ENCODE measurements around the gene PSMC4. TPM values are rescaled to one million over a fixed set of nuclear protein-coding genes. Genes with fewer than 3 reads are reported as not detected.

The PSMC4 gene
- 177 and 182 TPM in 2 replicates for total RNA-seq (2014; rRNA removed)
- polyA plus RNA-seq (2012), result 134 TPM

DNA sequence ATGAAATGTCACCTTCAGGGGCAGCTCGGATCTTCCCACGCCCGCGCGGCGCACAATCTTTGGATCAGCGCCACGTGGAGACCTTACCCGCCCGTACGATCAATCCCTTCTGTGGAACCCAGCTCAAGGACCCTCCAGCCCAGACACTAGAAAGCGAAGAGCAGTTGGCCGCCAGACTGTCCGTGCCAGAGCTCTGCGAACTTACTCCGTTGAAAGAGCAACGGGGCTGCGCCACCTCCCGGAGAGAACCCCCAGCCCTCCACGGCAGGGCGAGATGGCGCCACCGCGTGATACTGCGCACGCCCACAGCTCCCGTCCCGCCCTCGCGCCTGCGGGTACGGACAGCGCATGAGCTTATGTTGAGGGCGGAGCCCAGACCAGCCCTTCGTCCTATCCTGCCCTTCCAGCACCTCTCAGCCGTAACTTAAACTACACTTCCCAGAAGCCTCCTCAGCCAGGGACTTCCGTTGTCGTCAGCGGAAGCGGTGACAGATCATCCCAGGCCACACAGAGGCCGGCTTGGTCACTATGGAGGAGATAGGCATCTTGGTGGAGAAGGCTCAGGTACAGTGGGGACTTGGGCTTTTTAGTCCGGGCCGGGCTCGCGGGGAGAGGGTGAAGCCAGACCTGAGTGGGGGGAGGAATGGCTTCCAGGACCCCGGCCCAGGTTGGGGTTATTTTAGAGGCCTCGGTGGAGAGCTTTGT lies at the start of gene PSMC4:
PSMC4 (plus strand) TSS at position 491 of the 705 bp plus-strand sequence; CDS start at position 529, 38 bp downstream.
- peak; percentile 98 for DNase-seq (ENCODE audit: low read depth)

DNA sequence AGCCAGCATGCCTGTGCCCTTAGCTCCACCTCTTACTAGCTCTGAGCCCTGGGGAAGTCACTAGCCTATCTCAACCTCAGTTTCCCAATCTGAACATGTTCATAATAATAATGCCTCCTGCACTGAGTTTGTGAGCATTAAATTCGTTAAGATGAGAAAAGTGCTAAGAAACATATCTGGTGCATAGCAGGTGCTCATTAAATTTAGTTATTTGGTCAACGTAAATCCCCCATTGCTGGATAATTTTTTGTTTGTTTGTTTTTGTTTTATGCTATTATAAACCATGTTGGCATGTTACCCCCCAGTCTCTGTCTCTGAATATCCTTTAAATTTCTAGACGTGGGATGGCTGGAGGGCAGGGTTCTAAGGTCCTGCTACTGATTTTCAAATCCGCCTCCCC lies 47.1 kb upstream of the PSMC4 start:
- DNase-seq (ENCODE audit: low read depth), result no peak

DNA sequence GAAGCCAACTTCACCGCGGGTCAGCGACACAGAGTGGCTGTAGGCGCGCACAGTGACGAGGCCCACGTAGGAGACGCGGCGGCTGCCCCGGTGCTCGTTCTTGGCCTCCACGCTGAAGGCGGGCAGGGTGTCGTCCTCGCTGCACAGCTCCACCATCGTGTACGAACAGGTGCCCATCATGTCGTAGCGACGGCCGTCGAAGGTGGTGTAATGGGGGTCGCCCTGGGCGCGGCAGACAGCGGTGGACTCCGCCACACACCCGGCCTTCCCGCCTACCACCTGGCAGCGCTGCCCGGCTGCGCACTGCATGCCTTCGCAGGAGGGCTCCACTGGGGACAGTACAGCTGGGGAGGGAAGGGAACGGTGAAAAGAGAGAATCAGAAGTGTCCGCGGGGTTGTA lies 46.6 kb upstream of the PSMC4 start:
- DNase-seq (ENCODE audit: low read depth), result no peak

DNA sequence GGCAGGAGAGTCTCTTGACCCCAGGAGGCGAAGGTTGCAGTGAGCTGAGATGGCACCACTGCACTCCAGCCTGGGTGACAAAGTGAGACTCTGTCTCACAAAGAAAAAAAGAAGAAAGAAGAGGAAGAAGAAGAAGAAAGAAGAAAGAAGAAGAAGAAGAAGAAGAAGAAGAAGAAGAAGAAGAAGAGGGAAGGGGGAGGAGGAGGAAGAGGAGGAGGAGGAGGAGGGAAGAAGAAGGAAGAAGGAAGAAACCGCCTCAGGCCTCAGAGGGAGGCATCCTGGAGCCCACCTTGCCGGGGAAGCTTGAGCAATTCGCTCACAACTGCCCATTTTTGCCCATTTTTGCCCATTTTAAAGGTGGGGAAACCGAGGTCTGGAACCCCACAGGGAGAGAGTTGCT lies 46.0 kb upstream of the PSMC4 start:
- no peak for DNase-seq (ENCODE audit: low read depth)

DNA sequence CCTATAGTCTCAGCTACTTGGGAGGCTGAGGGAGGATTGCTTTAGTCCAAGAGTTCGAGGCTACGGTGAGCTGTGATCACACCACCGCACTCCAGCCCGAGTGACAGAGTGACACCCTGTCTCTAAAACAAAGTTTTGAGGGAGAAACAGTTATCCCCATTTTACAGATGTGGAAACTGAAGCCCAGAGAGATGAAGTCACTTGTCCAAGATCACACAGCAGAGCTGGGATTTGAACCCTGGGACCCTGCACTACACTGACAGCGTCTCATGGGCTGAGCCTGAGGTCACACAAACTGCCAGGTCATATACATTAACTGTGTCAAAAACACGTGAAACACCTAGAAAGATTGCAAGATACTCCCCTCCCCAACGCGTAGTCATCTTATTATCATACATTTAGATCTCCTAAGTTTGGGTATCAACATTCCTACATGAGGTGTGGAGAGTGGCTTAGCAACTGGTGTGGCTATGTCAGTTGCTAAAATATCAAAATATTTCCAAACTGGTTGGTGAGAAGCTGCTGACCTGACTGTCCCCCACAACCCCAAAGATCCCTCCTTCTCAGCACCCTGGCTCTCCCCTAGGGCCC lies 44.7 kb upstream of the PSMC4 start:
- DNase-seq (ENCODE audit: low read depth), result no peak

DNA sequence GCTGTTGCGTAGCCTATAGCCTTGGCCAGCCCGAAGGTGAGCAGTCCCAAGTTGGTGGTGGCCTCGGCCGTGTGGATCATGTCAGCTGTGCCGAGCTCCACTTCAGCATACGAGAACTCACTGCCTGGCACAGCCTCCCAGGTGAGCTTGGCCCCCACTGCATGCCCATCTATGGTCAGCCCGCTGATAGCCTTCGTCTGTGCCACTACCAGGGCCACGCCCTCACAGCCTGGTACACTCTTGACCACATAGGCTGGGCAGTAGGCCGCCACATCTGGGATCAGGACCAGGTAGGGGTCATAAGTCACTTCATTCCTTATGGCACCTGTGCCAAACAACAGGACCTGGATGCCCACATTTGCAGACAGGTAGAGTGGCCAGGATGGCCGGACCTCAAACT lies 43.9 kb upstream of the PSMC4 start:
- DNase-seq (ENCODE audit: low read depth), result no peak

DNA sequence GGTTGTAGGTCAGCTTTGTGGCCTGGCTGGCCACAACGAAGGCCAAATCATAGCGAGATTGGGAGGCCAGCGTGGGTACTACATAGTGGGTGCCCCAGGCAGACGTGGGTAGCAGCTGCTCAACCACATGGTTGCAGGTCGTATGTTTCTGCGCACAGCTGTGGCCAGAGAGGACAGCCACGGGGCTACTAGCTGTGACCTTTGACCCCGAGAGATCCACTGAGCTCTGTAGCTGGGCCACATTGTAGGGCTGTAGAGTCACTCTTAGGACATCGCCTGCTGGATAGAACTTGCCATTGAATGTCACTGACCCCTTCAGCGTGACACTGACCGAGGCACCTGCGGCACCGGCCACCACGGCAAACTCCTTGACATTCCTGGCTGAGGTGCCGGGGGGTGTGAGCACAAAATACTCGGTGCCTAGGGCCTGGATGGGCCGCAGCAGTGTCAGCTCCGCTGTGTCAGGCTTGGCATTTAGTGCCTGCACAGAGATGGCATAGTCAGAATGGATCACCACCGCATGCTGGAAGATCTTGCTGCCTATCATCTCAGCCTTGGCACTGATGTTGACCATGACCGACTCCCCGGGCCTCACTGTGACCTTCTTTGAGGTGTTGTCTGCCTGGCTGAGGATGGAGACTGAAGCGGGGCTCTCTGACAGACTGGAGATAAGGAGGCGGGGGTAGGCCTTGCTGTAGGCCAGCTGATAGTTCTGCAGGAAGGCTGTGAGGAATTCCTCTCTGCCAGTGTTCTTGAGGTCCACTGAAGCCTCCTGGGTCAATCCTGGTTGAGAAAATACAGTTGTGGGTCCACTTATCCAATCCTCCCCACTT lies 43.2 kb upstream of the PSMC4 start:
- no peak for DNase-seq (ENCODE audit: low read depth)

DNA sequence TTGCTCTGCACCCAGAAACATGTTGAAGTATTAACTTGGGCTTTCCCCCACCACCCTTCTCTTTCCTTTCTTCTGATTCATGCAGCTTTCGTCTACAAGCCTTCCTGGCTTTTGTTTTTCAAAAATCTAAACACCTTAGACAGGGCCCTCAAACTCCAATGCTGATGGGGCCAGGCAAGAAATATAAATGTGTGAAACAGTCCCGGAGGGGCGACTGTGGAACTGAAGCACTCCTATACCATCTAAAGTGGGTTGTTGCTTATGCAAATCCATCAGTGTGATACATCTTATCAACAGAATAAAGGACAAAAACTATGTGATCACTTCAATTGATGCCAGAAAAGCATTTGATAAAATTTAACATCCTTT lies 42.6 kb upstream of the PSMC4 start:
- DNase-seq (ENCODE audit: low read depth), result no peak

DNA sequence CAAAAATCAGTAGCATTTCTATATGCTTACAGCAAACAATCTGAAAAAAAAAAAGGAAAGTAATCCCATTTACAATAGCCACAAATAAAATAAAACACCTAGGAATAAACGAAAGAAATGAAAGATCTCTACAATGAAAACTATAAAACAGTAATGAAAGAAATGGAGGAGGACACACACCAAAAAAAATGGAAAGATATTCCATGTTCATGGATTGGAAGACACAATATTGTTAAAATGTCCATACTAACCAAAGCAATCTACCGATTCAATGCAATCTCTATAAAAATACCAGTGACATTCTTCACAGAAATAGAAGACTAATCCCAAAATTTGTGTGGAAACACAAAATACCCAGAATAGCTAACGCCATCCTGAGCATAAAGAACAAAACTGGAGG lies 41.2 kb upstream of the PSMC4 start:
- no peak for DNase-seq (ENCODE audit: low read depth)

DNA sequence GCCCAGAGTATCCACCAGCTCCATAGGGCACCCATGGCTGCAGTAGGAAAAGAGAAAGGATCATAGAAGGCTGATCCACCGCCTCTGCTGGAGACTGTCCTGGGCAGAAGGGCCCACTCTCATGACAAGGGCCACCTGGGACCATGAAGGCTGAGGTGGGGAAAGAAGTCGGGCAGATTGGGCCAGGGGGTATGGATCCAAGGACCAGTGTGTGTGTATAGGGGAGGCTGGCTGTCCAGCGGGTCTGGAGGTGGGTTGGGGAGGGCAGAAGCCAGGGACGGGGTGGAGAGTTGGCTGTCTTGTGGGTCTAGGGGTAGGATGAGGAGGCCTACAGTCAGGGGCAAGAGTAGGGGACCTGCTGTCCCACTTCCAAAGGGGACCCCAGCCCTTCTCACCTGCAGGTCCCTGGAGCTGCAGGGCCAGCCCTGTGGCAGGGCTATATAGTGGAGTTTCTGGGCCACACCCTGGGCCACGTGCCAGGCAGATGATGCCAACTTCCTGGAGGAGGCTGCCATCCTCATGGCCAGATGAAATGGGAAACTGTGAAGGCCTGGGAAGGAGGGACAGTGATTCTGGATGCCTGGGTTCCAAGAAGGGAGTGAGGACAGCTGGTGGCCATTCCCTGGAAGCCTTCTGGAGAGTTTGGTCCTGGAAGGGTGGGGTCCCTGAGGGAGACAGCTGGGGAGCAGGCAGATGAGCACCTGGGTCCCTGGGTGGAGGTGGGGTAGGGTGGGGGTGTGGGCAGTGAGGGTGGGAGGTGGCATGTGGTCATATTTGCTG lies 36.2 kb upstream of the PSMC4 start, which contains the start of gene FCGBP:
FCGBP (minus strand) TSS at position 51 of the 780 bp plus-strand sequence.
- DNase-seq (ENCODE audit: low read depth), result no peak

DNA sequence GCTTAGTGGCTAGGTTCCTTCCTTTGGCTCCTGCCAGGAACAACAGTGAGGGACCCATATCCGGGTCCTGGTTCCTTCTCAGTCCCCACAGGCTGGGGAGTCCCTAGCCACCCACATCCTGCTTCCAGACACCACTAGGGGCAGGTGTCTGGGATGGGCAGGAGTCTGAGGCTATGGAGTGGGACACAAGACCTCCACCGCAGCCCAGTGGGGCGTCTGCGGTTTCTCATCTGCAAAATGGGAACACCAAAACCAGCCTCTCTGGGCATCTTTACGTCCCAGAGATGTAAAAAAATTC lies 35.7 kb upstream of the PSMC4 start:
- no peak for DNase-seq (ENCODE audit: low read depth)

DNA sequence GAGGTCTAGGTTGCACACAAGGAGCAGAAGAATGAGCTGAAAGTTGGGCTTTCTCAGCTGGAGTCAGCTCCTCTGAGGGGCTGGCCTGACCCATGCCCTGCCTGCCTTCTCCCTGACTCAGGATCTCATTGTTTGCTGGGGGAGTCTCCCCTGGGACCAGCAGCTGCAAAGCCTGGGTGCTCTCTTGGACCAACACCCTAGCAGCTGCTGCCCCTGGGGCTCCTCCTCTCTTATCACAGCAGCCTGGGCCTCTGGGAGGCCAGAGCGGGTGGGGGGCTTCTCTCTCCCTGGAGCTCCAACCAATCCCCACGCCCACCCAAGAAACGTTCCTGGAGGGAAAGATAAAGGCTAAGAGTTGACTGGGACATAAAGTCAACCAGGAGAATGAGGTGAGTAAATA lies 34.9 kb upstream of the PSMC4 start:
- DNase-seq (ENCODE audit: low read depth), result no peak

DNA sequence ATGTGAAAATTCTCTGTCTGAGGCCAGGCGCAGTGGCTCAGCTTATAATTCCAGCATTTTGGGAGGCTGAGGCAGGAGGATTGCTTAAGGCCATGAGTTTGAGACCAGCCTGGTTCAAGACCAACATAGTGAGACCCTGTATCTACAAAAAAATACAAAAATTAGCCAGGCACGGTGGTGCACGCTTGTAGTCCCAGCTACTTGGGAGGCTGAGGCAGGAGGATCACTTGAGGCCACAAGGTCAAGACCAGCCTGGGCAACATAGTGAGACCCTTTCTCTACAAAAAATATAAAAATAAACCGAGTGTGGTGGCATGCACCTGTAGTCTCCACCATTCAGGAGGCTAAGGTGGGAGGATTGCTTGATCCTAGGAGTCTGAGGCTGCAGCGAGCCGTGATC lies 34.3 kb upstream of the PSMC4 start:
- DNase-seq (ENCODE audit: low read depth), result no peak

DNA sequence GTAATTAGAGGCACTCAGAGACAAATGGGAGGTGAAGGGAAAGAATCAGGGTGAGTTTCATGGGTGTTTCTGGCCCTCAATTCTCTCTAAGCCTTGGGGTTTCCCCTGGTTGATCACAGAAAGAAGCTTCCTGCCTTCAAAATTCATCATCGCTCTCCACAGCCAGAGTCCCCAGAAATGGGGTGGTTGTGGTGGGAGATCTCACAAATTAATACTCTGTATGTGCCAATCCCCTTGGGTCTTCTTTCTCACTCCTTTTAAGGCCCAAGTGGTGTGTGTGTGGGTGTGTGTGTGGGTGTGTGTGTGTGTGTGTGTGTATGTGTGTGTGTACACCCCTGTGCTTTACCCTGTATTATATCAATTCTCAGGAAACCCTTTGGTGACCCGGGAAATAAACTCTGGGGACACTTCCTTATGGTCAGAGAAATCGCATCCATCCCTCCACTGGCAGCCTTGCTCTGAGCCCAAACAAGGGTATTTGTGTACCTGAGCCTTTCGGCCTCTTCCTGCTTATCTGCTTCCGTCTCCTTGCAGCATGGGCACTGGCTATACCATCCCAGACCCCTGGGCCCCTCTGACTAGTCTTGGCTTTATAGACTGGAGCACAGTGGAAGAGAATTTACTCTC lies 33.8 kb upstream of the PSMC4 start:
- DNase-seq (ENCODE audit: low read depth), result no peak

DNA sequence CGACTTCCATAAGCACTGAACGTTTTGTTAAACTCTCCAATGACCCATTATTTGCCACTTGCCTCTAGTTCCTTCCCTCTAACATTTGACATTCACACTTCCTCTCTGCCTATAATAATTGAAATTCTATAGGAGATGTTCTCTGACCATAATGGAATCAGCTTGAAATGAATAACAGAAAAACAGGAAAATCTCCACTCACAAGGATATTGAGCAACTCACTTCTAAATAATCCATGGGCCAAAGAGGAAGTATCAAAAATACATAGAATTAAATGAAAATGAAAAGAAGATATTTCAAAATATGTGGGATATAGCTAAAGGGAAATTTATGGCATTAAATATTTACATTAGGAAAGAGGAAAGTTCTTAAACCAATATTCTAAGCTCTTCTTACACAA lies 33.2 kb upstream of the PSMC4 start:
- no peak for DNase-seq (ENCODE audit: low read depth)

DNA sequence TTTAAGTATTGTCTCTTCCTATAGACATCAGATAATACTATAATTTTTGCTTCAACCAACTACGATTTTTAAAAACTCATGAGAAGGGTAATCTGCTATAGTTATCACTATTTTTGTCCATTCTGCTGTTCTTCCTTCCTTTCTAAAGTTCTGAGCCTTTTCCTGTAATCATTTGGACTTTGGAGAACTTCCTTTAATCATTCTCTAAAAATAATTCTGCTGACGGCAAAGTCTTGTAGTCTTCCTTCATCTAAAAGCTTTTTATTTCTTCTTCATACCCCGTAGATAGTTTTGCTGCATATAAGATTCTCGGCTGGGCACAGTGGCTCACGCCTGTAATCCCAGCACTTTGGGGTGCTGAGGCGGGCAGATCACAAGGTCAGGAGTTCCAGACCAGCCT lies 31.4 kb upstream of the PSMC4 start:
- DNase-seq (ENCODE audit: low read depth), result no peak

DNA sequence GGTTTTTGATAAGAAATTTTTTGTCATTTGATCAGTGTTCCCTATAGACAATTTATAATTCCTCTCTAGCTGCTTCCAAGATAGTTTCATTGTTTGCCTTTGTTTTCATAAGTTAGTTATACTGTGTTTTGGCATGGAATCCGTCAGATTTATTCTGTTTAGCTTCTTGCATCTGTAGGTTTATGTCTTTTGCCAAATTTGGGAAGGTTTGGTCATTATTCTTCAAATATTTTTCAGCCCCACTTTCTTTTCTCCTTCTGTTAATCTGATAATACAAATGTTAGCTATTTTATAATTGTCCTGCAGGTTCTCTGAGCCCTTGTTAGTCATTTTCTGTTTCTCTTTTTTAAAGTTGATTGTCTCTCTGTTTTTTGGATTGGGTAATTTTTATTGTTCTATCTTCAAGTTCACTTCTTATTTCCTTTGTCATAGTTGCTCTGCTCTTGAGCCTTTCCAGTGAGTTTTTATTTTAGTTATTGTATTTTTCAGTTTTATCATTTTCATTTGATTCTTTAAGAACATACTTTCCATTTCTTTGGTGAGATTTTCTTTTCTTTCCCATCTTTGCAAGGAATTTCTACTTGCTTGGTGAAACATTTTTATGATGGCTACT lies 30.6 kb upstream of the PSMC4 start:
- DNase-seq (ENCODE audit: low read depth), result no peak

DNA sequence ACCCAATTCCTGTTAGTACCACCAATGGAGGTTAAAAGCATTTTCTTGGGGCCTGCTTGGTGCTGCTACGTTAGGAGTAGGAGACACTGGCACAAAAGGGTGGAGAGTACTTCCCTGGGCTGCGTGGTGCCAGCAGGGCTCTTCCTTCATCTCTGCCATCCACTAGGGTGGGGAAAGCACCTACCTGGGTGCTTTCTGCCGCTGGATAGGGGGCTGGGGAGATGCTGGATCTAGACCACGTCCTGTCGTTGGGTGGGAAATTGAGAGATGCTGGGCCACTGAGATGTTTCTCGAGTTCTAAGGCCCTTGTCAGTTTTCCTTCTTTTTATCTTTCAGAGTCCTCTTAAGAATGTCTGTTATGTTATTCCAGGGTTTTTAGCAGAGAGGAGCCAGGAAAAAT lies 29.8 kb upstream of the PSMC4 start:
- DNase-seq (ENCODE audit: low read depth), result no peak

DNA sequence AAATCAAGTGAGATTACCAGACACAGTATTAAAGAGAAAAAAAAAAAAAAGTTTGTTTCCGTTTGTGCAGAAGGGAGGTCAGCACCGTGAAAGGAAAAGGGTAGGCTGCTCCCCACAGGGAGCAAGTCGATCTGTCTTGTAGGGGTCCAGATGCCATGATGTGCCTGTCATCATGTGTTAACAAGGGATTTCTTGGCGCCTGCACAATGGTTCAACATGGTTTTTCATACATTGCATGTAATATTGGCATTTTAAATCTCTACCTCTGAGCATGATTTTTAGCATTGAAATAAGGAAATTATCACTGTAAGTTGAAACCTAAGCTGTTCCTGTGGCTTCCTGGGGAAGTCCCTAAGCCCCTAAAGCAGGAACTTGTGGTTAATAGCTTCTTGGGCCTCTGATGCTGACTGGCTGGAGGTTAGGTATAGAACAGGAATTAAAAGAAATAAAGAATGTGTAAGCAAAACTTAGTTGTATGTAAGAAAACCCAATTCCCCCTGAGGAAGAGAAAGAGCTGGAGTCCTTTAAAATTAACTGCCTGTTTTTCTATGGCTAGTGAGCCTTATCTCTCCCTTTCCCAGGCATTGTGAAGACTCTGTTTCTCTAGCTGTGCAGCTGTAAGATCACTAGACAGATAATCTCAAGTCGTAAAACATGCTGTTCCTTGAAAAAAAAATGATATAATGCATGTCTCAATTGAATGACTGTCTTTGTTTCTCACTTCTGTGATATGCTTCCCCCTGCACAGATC lies 29.2 kb upstream of the PSMC4 start:
- peak; percentile 38 for DNase-seq (ENCODE audit: low read depth)

DNA sequence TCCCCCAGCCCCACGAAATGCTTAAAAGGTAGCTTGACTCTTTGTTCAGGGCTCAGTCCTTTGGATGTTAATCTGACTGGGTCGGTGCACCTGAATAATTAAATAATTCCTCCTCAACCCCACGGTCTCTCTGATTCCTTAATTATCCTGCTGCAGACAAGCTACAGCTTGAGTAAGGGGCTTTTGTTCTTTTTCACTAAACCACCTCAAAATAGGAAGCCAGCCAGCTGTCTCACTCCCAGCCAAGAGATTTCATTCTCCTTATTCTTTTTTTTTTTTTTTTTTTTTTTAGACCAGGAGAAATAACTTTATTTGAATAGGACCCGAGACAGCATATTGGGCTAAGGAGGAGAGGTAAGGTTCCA lies 28.6 kb upstream of the PSMC4 start:
- DNase-seq (ENCODE audit: low read depth), result no peak

DNA sequence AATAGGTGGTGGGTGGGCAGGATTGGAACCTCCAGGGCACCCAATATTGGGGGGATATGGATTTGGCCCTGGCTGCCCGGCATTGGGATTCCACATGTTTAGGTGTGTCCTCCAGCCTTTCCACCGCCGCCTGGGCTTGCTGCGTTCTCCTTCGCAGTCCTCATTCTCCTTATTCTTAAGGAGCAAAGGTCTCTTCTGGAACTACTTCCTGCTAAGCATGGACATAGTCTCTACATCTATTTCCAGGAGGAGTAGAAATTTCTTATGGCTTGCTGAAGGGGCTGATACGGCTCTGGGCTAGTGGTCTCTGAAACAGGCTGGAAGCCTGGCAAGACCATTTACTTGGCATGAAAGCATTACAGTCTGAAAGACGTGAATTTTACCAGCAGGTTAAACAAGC lies 27.4 kb upstream of the PSMC4 start:
- no peak for DNase-seq (ENCODE audit: low read depth)
